ENCODE data around the gene PBX2.
"Not testable (repeated sequence)": the region's sequence is repeated elsewhere in the genome, so short reads cannot be mapped to it uniquely, and the experiment has no call there.

PBX2 gene

DNA sequence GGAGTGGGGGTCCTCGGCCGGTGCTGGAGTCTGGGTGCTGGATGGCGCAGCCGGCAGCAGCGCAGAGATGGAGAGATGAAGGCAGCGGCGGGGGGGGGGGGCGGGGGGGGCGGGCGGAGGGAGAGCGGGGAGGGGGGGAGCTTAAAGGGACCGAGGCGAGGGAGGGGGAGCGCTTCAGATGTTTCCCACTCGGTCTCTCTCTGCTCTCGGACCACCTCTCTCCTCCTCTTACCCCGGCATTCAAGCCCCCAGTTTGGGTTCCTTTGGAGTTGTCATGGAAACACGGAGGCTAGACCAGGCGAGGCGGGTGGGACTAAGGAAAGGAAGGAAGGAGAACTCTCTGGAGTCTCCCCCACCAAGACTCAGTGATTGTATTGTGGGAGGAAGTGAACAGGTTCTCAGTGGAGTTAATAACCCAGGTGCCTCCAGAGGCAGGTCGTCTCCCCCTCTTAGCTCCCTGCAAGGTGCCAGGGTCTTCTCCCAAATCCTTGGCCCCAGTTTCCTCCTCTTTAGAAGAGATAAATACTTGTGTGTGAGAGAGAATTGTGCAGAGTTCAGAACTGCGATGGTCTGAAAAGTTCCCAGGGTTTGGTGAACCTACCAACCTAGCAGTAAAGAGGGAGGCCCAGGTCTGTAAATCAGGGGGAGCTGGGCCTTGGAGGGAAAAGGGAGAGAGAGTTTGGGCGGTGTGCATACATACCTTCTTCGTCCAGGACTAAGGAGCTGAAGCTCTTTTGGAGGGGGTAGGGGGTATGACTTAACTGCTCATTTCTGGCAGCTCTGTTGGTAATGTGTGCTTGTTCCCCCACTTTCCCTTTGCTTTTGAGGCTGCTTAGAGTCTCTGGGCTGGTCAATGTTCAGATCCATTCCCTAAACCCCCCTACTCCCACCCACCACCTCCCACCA lies 37.9 kb downstream of the PBX2 start, which contains the start of gene PRRT1:
Gene PRRT1, minus strand, starts transcription at position 77 of the 906 bp plus-strand sequence. CDS start 112 bp downstream, outside the sequence.
- in situ Hi-C loops (cut with MboI; ENCODE audit: low sequenced_read_pairs), result no loop called here

DNA sequence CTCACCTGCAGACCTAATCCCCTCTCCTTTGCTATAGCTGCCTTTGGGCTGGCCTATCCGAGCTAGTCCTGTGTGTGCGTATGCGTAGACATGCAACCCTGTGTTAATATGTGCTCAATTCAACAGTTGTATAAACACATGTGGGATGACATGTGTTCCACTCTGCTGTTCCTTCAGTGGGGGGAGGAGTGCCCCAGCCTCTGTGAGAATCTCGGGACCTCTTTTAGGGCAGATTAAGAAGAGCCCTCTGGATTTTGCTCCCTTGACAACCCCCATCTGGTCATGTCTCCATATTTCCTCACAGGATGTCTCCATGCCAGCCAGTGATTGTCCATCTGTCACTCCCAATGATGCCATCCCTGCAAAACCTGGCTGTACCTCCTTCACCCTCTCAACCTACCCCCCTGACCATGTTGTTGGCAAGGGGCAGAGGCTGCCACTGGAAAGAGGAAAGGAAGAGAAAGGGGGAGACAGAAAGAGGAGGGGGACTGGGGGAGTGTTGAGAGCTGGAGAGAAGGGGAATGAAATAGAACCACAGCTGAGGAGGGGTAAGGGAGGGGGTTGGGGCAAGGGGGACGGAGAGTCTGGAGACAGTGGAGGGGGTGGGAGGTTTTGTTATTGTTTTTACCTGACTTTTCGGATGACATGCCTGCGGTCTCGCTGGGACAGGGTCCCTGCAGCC lies 38.7 kb downstream of the PBX2 start:
- in situ Hi-C loops (cut with MboI; ENCODE audit: low sequenced_read_pairs), result no loop called here

DNA sequence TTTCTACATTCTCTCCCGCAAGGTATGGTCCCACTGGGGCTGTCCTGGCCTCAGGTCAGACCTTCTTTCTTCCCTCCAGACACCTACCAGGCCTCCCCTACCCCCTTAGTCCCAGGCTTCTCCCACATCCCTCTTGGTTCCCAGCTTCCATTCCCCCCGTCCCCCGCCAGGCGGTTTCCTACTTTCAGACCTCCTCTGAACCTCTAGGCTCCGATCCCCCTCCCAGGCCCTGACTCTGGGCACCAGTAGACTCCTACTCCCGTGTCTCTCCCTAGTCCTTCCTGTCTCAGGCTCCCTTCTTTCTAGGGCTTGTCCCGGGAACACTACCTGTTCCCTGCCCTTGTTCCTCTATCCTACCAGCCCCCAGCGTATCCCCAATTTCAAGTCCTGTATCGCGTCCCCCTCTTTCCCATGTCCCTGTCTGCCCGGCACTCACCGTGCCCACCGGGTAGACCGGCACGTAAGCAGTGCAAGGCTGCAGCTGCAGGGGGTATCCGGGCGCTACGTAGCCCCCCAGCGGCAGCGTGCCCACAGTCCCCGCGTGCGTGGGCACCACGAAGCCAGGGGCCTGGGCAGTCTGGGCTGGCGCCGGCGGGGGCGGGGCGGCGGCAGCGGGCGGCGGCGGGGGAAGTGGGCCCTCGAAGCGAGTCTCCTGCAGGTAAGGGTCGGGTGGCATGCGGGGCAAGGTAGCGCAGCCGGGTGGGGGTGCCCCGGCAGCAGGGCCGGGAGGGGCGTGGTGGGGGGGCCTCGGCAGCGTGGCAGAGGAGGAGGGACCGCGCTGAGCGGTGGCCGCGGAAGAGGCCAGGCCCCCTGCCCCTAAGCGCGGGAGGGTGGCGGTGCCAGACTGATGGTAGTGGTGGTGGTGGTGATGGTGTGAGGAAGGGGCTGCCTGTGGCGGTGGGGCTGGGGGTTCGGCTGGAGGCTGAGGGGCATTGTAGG lies 39.8 kb downstream of the PBX2 start:
- in situ Hi-C loops (cut with MboI; ENCODE audit: low sequenced_read_pairs), result no loop called here

DNA sequence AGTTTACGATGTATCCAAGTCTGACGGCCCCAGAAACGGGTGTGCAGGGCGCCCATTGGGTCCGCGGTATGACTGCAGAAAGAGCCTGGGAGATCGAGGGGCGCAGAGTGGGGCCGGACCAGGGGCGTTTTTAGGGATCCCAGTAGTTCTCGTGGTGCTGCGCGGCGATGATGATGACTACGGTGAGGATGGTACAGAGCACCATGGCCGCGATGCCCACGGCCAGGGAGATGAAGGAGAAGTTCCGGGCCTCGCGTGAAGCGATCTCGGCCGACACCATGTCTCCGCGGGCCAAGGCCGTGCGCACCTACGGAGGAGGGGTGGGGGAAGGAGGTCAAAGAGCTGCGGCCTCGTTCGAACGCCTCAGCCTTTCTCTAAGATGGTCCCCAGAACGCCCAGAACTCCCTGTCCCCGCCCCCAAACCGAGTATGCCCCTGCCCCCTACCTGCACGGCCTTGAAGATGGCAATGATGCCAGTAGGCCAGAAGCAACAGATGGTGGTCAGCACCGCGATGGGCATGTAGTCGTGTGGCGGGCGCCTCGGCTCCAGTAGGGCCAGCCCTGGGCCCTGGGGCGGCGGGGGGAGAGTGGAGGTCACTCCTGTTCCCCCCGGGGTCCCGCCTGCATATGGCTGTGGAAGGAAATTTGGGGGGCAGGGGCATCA lies 40.8 kb downstream of the PBX2 start:
- in situ Hi-C loops (cut with MboI; ENCODE audit: low sequenced_read_pairs), result no loop called here

DNA sequence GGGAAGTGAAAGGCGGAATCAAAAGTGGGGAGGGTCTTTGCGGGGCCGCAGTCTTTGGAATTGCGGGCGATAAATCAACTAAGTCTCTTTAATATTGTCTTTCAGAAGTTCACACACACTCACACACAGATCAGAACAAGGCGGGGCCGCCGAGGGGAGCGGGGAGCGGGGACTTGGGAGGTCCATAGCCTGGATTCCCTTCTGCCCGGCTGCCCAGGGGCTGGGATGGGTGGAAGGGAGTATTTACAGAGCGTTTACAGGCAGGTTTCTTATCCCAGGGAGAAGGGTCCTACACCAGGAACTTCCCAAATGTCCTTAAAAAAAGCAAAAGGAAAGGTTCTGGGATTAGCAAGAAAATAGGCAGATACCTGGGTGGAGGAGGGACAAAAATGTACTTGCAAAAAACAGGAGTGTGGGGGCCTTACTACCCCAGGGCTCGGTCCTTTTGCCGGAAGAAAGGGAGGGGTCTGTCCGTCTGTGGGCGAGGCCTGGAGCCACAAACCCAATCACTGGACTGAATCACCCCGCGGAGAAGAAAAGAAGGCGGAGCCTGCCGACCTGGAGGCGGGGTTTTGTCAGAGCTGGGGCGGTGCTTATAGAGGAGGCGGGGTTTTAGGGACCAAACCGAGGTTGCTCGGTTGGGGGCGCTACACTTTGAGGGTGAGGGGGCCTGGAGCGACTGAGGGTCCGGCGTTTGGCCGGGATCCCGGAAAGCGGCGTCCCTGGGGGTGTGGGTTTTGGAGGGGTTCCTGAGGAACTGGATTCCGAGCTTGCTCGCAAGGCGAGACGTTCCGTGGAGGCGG lies 41.5 kb downstream of the PBX2 start:
- in situ Hi-C loops (cut with MboI; ENCODE audit: low sequenced_read_pairs), result no loop called here

DNA sequence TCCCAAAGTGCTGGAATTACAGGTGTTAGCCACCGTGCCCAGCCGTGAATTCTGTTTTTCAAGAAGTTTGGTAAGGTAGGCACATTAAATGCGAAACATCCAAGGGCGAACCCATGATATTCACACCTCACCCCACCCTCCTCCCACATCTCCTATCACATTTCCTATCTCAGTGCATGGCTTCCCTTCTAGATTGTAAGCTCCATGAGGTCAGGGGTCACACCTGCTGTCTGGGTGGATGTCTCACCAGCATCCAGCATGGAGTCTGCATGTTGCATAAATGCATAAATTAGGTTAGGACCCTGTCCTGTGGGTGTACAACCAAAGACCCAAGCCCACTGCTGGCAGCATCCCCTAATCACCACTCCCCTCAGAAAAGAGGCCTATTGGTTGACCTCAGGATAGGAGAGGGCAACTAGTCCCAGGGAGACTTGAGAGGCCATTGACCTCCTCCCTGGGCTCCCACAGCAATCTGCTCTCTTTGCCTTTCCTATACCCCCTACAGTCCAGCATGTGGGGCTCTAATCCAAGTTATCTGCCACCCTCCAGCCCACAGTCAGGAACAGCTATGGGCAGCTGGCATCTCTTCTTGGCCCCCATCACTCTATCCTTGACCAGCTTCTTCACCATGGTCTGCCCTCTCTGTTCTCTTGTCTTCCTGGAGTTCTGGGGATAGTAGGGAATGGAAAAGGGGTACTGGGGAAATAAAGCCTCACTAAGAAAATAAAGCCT lies 42.4 kb downstream of the PBX2 start:
- in situ Hi-C loops (cut with MboI; ENCODE audit: low sequenced_read_pairs), result no loop called here

DNA sequence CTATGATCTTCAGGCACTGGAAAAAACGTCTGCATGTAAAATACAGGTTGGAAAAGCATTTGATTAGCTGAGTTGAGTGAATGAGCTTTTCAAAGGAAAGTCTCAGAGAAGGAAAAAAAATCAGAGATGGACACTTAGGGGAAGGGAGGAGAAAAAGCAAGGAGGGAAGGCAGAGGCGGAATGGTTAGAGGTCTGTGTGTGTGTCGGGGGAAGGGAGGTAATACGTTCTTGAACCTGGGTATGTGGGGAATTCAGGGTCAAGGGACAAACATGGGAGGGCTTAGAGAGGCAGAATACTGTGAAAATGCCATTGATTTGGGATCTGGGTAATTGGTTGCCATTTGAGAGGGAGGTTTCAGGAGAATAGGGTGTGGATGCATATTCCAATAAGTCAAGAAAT lies 43.3 kb downstream of the PBX2 start:
- in situ Hi-C loops (cut with MboI; ENCODE audit: low sequenced_read_pairs), result no loop called here

DNA sequence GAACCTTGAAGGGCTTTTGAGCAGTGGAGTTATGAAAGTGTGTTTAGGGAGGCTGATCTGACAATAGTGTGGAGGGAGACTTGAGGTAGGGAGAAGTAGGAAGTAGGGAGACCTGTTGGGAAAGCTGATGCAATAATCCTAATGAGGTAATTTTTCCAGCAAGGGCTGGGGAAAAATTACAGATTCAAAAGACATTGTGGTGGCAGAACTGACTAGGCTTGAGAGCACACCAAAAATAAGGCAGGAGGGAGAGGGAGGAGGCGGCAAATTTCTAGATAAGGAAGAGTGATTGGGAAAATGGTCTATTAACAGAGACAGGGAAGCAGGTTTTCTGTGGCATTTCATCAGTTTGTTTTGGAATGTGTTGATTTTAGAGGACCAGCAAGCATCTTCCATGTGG lies 43.7 kb downstream of the PBX2 start:
- in situ Hi-C loops (cut with MboI; ENCODE audit: low sequenced_read_pairs), result no loop called here

DNA sequence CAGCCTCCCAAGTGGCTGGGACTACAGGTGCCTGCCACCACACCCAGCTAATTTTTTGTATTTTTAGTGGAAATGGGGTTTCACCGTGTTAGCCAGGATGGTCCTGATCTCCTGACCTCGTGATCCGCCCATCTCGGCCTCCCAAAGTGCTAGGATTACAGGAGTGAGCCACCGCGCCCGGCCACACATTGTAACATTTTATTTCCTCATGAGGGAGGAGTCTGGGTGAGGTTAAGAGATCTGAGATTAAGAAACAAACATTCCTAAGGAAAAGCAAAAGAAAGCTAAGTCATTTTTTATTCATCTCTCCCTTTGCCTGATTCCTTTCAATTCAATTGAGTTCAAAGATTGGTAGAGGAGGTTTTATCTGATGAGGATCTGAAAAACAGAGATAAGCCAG lies 45.8 kb downstream of the PBX2 start:
- in situ Hi-C loops (cut with MboI; ENCODE audit: low sequenced_read_pairs), result not testable (repeated sequence)

DNA sequence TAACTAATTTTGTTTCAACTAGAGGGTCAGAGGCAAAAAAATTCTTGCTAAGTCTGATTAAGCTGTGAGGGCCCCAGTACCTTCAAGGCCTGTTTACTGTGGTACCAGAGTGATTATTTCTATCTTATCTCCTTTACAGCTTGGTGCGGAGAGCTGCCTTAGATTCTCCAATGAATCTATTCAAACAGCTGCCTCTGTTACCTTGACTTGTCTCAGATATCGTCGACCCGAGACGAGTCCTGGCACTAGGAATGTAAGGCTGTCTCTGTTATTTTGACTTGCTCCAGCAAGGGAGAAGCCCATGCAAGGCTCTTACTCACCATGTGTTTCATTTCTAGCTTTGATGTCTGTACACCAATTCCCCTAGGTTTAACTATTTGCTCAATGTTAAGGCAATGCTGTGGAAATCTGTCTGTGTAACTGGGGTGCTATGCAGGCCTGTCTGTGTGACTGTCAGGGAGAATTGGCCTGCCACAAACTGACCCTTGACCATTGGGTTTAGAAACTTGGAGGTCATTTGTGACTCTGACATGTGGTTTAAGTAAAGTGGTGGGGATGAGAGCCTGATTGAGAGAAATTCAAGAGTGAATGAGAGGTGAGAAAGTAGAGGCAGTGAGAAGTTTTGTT lies 49.5 kb downstream of the PBX2 start:
- in situ Hi-C loops (cut with MboI; ENCODE audit: low sequenced_read_pairs), result no loop called here

DNA sequence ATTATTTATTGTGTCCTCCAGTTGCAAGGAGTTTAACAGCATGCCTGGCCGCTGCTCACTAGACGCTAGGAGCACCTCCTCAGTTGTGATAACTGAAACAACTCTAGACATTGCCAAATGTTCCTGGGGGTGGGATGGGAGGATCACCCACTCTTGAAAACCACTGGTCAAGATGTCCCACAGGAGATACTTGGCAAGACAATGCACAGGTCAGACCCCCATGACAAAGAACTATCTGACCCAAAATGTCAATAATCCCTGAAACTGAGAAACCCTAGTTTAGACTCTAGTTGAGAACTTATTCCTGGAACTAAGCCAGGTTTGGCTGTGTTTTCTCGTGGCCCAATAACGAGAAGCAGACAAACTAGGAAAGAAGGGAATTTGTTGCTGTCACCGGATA lies 50.4 kb downstream of the PBX2 start:
- in situ Hi-C loops (cut with MboI; ENCODE audit: low sequenced_read_pairs), result no loop called here

DNA sequence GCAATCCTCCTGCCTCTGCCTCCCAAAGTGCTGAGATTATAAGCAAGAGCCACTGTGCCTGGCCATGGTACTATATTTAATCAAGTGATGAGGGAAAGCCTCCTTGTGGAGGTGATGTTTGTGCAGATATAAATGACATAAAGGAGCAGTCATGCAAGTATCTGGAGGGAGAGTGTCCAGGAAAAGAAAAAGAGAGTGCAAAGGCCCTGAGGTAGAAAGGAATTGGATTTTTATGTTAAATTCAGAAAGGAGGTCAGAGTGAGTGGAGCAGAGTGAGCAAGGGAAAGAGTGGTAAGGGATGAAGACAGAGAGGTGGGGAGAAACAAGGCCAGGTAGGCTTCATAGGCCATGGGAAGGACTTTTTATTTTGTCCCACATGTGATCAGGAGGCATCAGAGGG lies 52.5 kb downstream of the PBX2 start:
- in situ Hi-C loops (cut with MboI; ENCODE audit: low sequenced_read_pairs), result no loop called here
